Measurements from ENCODE around the gene ZFP1. TPM values are rescaled to one million over a fixed set of nuclear protein-coding genes. Genes with fewer than 3 reads are reported as not detected.

The ZFP1 gene
- total RNA-seq (2022; extraction: Qiagen RNA extraction): 8.9 to 16.7 TPM (median 12.2 TPM) in 5 replicates

DNA sequence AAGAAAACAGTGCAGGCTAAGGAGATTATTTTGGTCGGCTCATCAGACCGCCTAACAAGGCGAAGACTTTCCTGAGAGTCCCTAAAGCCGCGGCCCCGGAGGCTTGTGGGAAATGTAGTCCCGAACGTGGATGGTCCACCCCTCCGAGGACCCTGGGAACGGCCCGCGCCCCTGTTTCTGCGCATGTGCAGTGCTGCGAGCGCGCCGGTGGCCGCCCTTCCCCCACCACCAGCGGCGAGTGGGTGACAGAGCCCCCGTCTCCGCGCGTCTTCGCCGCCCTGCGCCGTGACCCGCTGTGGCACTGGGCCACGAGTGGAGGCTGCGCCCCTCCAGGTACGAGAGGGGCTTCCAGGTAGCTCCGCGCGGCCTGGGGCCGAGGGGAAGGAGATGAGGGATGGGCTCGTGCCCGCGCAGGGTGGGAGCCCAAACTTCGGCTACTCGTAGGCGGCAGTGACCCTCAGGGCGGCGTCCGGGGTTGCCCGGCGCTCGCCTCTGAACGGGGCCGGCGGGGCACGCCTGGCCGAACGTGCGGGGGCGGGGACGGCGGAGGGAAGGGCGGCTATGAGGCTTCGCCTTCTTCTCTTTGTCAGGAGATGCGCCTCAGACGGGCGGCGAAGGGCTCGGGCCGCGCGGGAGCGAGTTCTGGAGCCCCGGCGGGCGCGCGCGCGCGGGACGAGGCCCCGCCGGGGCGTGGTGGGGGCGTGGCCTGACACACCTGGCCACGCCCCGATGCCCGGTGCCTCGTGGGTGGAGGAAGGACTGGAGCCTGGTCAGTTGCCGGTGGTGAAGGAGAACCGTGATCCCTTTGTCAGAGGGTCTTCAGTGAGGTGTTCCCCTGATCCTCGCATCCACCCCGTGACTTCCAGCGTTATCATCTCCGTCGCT is at the start of gene ZFP1:
Gene ZFP1, plus strand, starts transcription at position 214 of the 885 bp plus-strand sequence. CDS start 4,428 bp downstream, outside the sequence.

DNA sequence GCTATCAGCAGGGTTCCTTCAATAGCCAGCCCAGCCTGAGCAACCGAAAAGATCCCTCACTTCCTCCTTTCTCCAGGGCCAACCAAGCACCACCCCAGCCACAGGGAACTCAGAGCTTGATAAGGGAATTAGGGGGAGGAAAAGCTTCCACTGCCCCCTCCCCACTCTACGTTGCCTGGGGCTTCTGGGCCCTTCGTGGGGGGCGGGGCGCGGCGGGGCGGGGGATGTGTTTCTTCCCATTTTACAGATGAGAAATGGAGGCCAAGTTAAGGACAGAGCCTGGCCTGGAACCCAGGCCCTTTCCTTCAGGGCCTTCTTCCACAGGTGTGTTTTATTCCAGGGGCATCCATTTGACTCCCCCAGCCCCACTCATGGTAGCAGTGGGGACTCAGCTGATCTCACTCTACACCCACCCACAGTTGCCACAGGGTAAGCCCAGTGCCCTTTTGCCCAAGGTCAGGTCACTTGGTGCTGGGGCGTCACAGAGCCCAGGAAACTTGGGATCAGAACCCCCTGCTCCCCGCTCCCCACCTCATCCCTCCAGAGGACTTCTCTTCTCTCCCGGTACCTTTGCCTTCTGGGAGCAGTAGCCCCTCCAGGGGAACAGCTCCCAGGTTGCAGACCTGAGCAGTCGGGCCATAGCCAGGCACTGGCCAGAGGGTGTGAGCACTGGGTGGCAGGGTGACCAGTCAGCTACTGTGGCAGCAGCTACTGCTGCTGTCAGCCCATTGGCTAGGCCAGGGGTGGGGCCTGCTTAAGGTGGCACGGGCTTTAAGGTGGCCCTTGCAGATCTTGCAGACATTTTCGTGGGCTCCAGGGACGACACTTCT is 32.0 kb upstream of the ZFP1 start, which contains the start of gene LDHD:
Gene LDHD, minus strand, starts transcription at position 700 of the 830 bp plus-strand sequence. Its CDS starts 60 bp downstream, at position 640.

DNA sequence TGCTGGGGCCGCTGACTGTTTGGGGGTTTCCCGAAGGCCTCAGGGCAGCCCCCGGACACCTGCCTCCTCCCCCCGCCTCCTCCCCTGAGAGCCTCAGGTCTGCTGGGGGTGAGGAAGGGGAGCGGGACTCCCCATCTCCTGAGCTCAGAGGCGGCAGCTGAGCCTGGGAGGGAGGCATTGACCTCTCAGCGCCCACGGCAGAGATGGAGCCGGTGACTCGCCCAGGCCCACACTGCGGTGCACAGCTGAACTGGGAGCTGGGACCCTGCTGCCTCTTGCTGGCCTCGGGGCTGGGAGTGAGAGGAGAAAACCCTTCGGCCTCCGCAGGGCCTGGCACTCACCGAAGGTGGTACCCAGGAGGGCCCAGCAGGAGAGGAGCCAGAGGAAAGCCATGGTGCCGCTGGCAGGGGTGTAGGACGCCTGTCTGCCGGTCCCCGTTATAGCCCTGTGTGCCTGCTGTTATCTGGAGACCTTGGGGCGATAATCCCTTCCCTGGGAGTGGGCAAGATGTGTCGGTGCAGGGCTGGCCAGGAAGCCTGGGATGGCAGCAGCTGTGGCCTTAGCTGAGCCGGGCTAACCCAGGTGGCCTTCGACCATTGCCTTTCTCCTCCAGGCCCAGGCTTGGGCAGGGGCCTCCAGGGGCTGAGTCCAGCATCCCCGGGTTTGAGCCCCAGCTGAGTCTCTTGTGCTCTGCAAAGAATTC is 58.6 kb downstream of the ZFP1 start, which contains the start of gene CTRB2:
Gene CTRB2, minus strand, starts transcription at position 413 of the 703 bp plus-strand sequence. Its CDS starts 20 bp downstream, at position 393.

DNA sequence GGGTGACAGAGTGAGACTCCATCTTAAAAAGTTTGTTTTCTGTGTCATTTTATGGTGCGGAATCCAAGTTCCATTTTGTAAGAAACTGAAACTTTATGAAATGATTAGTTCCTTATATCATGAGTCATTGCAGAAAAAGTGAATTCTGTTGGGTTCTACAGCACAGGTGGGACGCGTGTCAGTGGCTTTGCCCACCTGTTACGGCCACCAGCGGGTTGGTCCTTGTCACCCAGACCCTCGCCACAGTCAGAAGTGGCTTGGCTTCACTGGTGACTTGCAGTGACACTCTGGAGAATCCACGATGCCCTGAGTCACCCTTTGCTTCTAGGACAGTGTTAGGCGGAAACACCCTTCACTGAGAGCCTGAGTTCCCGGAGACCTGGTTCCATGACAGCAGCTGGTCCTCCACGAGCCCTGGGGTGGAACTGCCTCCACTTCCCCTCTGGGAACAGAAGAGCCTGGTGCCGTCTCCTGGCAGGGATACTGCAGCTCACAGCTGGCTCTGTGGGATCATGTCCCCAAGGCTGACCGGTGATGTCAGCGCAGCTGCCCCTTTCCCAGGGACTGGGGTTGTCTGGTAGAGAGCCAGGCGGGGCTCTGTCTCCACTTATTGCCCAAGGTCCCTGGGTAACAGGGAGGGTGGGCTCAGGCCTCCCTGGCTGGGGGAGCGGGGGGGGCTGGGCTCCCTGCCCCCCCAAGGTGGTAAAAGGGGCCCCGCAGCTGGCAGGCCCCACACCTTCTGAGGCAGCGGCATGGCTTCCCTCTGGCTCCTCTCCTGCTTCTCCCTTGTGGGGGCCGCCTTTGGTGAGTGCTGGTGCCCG is 70.1 kb downstream of the ZFP1 start, which contains the start of gene CTRB1:
Gene CTRB1, plus strand, starts transcription at position 733 of the 821 bp plus-strand sequence. Its CDS starts 20 bp downstream, at position 753.

Other genes starting within 250 kb of the ZFP1 start
- 25.9 to 30.7 TPM (median 26.7 TPM) in 5 replicates for gene WDR59, start 163.4 kb upstream of the ZFP1 start, total RNA-seq (2022; extraction: Qiagen RNA extraction)
- 15.9 to 24.5 TPM (median 23.0 TPM) in 5 replicates for gene ZNRF1, start 149.5 kb upstream of the ZFP1 start, total RNA-seq (2022; extraction: Qiagen RNA extraction)
- 0.59 to 0.87 TPM (median 0.84 TPM) in 5 replicates for gene LDHD, start 31.7 kb upstream of the ZFP1 start, total RNA-seq (2022; extraction: Qiagen RNA extraction)
- gene CTRB2, start 58.6 kb downstream of the ZFP1 start, total RNA-seq (2022; extraction: Qiagen RNA extraction): not detected in 5 replicates
- not detected in 5 replicates for gene CTRB1, start 70.5 kb downstream of the ZFP1 start, total RNA-seq (2022; extraction: Qiagen RNA extraction)
- gene BCAR1, start 103.1 kb downstream of the ZFP1 start, total RNA-seq (2022; extraction: Qiagen RNA extraction): 106 to 126 TPM (median 117 TPM) in 5 replicates